HG02870 (cell line): ENCODE measurements around the gene MATN1.

ENCODE experiments used
- ATAC-seq: cut with Tn5 transposase; IDR thresholded peaks from one replicate; pipeline ENCODE4 v1.9.1; 2021; ENCODE audit warnings: mild to moderate bottlenecking, moderate library complexity; ENCODE audit not compliant: unreplicated experiment

Gene MATN1

GRCh38 chr1:30719406-30720270, 3.7 kb downstream of the MATN1 start:
- ATAC-seq = no peak

GRCh38 chr1:30718636-30719405, 4.6 kb downstream of the MATN1 start:
- peak; percentile 52 for ATAC-seq

- peak; percentile 79 for ATAC-seq
Measured at GRCh38 chr1:30718091-30718635, 5.2 kb downstream of the MATN1 start.

DNA sequence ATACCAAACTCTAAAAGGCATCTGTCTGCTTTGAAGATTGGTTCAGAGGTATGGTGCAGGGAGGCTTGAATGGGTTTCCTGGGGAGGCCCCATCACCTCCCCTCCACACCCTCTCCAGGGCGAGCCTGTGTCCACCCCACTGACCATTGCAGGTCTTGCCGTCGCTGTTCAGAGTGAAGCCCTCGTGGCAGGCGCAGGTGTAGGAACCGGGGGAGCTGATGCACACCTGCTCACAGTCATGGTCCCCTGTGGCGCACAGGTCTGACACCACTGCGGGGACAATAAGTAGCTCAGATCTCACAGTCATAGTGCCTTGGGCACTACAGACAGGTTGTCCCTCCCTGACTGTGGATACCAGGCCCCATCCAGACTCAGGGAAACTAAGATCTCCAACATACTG, 6.7 kb downstream of the MATN1 start:
- no peak for ATAC-seq

DNA sequence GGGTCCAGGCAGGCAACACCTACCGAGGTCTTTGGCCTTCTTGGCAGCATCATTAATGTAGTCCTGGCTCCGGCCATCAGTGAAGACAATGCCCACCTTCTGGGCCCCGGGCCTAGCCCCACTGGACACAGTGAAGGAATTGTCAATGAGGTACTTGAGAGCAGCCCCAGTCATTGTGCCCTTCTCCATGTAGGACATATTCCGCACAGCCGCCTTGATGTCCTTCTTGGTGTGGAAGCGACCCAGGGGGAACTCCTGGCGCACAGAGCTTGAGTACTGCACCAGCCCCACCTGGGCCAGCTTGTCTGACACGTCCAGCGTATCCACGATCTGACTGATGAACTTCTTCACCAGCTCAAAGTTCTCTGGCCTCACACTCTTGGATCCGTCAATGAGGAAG, 7.5 kb downstream of the MATN1 start:
- ATAC-seq = no peak

- no peak for ATAC-seq
Measured at GRCh38 chr1:30715216-30715615, 8.2 kb downstream of the MATN1 start.

DNA sequence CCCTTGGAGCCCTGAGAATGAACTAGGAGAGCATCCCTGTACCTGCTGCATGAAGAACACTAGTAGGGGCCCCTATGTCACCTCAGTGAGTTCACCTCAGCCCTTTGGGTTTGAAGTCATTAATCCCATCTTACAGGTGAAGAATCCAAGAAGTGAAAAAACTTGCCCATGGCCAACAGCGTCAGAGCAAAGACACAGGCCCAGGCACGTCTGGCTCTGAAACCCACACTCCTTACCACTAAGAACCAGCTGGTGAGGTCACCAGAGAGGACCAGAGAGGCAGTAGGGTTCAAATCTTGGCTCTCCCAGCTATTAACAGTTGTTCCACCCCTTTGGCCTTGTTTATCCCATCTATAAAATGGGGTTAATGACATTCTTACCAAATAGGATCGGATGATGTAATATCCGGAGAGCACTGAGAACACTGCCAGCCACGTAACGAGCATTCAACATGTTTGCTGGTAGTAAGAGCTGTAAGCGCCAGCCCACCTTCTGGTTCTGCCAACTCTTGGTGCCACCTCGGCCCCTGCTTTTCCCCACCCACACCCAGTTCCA, 8.8 kb downstream of the MATN1 start:
- no peak for ATAC-seq

GRCh38 chr1:30714025-30714424, 9.4 kb downstream of the MATN1 start:
- ATAC-seq = no peak

DNA sequence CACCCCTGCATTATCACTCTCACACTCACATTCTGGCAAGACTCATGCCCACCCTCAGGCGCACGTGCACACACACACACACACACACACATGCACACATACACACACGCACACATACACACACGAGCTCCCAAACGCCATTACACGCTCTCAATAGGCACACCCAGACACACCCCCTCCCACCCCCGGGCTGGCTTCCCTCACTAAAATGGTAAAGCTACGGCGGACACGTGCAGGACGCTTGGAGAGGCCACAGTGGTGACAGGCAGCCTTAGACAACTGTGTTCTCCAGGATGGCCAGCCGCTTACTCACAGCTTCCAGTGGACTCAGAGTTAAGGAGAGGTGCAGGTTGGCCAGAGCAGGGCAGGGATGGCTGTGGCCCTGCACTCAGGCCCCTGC, 10.1 kb downstream of the MATN1 start:
- no peak for ATAC-seq

GRCh38 chr1:30712583-30712982, 10.8 kb downstream of the MATN1 start:
- no peak for ATAC-seq

DNA sequence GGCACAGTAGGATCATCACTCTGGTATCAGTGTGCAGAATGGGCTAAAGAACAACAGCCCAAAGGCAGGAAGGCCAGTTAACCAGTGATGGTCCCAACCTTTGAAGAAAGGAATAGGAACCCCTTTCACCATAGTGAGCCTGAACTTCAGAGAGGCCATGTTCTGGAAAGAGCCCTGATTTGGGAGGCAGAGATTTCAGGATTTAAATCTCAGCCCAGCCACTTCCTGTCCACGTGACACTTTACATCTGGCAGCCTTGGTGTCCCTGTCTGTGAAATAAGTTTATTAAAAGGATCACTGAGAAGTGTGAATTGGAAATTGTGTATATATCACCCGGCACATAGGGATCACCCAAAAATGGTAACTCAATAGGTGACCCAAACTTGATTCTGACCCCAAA, 13.0 kb downstream of the MATN1 start:
- no peak for ATAC-seq

- no peak for ATAC-seq
Measured at GRCh38 chr1:30708361-30708728, 15.0 kb downstream of the MATN1 start.

DNA sequence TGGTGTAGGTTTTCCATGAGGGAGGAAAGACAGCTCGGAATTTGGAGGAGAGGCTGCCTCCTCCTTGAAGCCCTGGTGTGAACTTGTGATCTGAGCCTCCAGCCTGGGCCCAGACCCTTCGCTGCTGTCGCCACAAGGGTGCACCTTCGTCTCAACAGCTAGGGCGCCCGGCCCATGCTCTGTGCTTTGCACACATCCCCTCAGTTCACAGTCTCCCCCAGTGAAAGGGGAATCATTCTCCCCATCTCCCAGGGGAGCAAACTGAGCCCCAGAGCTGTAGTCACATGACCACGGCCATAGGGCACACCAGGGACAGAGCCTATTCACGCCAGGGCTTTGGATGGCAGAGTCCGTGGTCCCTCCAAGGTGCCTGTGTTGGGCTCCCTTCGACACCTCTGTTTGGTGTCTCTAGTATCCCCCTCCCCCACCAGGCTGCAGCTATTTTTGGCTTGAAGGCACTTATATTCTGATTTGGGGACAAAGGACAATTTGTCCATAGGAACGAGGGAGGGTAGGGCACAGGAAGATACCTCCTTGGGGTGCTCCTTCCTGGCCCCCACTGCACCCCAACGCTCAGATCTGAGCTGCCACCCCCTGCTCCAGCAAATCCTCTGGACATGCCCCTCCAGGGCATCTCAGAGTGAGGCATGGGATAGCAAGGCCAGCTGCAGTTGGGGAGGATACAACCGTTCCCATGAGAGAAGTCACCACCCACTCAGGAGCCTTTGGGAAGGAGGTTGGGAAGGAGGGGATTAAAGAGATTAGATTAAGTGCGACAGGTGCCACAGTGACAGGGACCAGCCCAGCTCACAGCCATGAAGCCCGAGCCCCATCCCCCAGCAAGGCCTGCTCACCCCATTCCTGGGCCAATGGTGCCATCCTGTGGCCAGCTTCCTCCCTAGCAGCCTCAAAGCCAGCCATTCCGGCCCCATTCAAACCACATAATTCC, 15.7 kb downstream of the MATN1 start:
- ATAC-seq = no peak

- ATAC-seq = no peak
Measured at GRCh38 chr1:30706528-30706927, 16.9 kb downstream of the MATN1 start.

- no peak for ATAC-seq
Measured at GRCh38 chr1:30705698-30706097, 17.7 kb downstream of the MATN1 start.

DNA sequence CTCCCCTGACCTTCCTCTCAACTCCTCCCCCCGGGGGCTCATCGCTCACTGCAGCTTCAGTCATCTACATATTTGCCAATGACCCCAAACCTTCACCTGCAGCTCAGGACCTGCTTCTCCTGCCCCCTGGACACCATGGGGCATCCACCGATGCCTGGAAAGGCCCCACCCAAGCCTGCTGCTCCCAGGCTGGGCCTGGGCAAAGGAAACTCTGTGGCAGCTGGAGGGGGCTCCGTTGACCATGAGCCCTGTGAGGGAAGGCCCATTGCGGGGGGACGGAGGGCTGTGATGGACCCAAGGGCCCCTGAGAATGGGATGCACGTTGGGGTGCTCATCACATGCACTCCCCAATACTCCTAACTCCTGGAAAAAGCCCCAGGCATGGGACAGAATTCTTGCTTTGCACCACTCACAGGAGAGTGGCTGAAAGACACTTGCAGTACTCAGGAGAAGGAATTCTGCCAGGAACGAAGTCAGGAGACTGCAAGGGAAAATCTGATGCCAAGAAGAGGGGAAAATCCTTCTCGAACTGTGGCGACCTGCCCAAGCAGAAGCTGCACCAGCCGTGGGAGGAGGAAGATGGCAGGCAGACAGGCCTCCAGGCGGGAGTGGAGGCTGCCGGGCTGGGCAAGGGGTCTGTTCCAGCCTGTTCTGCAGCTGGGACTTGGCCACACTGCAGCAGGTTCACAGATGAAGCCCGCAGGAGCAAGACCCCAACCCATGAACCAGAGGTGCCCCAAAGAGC, 18.4 kb downstream of the MATN1 start:
- no peak for ATAC-seq

- ATAC-seq = no peak
Measured at GRCh38 chr1:30704271-30704670, 19.1 kb downstream of the MATN1 start.

- ATAC-seq = no peak
Measured at GRCh38 chr1:30702823-30703222, 20.6 kb downstream of the MATN1 start.

DNA sequence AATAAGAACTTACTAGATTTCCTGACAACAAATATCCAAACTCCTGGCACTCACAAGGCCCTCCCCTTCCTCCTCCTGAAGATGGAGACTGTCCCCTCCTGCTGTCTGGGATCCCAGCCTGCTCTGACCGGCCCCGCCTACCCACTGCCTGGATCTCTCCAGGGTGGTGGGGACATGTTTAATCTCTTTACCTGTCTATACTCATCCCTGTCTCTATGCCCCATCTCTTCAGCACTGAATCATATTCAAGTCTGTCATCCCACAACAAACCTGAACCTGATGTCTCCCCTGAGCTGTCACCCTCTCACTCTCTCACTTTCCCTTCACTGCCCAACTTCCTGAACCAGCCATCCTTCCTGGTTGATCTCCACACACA, 22.1 kb downstream of the MATN1 start:
- no peak for ATAC-seq
